ENCODE measurements around the gene RHOG.
"Not testable (repeated sequence)": the region's sequence is repeated elsewhere in the genome, so short reads cannot be mapped to it uniquely, and the experiment has no call there.

RHOG gene

DNA sequence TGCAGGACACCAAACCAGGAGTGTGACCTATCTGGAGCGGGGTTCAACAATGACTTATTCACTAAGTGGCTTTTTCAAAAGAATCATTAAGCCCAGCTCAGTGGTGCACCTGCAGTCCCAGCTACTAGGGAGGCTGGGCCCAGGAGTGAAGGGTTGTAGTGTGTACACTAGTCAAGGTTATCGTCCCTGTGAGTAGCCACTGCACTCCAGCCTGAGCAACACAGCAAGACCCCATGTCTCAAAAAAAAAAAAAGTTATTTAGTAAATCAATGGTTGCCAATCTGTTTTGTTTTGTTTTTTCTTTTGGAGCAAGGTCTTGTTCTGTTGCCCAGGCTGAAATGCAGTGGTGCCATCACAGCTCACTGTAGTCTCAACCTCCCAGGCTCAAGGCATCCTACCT, 7.9 kb downstream of the RHOG start:
- no peak for DNase-seq

DNA sequence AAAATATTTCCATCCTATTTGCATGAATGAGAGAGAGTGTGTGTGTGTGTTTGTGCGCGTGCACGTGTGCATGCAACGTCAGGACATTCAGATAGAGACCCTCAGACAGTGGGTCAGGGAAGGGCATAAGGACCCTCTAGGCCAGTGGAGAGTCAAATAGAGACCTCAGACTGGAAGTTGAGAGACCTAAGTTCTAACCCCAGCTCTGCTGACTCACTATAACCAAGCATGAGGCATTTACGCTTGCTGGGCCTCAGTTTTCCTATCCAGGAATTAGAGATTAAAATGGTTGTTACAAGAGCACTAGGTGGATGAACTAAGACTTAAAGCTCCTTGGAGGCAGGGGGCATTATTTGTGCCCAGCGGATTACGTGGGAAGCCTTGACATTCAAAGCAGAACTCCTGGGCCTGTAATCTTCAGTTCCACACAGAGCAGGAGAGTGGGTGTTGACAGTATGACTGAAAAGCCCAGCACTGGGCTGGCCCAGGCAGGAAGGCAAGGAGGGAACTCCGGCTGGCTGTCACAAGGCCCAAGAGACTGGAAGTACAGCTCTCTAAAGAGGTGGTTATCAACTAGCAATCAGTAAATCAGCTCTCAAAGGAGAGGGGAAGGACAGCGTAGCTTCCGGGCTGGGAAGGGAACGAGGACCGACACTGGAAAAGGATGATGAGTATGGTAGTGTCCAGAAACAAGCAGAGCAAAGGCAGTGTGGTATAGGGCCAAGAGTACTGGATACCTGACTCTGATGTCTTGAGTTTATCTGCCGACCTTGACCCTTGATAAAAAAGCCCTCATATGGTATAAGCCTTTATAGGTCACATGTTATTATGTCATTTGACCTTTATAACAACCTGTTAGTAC, 9.2 kb downstream of the RHOG start:
- DNase-seq = no peak

DNA sequence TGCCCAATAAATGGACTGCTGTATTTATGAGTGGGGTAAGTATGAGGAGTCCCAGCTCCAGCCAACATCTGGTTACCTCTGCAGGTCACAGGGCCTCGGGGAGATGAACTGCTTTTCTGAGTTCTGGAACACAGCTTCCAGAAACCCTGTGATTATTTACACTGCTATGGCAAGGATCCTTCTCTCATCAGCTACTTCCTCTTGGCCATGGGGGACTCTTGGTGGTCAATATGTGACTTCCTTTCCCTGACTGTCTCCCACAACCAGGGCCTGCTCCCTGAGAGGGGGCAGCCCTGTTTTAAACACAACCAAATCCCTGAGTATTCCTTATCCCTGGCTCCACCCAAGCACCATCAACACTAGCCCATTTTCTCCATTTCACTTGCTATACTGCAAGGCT, 10.0 kb downstream of the RHOG start:
- no peak for DNase-seq

DNA sequence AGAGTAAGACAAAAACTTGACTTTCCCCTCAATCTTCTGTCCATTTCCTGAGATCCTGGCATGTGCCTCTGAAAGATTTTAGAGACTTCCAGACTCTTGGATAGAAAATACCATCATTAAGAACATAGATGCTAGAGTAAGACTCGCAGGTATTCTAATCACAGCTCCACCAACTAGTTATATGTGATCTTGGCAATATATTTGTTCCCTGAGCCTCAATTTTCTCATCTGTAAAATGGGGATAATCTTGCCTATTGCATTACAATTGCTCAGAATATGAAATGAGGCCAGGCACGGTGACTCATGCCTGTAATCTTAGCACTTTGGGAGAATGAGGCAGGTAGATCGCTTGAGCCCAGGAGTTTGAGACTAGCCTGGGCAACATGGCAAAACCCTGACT, 10.7 kb downstream of the RHOG start:
- no peak for DNase-seq

DNA sequence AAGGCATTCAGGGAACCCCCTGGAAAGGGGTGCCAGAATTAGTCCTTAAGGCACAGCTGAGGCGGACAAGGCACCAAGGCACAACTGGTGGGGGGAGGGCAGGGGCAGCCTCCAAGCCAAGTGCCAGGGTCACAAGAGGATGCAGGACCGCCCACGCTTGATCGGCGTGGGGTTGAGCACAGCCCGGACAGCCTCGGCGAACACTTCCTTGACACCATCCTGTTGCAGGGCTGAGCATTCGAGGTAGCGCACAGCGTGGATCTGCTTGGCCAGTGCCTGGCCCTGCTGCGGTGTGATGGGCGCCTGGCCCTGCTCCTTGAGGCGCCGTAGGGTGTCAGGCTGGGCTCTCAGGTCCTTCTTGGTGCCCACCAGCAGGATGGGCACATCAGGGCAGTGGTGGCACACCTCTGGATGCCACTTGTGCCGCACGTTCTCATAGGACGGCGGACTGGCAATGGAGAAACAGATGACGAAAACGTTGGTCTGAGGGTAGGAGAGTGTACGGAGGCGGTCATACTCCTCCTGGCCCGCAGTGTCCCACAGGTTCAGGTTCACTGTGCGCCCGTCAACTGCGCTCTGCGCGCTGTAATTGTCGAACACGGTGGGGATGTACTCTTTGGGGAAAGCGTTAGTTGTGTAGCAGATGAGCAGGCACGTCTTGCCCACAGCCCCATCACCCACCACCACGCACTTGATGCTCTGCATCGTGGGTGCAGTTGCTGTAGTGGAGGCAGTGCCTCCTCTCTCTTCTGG, 13.1 kb downstream of the RHOG start:
- no peak for DNase-seq

DNA sequence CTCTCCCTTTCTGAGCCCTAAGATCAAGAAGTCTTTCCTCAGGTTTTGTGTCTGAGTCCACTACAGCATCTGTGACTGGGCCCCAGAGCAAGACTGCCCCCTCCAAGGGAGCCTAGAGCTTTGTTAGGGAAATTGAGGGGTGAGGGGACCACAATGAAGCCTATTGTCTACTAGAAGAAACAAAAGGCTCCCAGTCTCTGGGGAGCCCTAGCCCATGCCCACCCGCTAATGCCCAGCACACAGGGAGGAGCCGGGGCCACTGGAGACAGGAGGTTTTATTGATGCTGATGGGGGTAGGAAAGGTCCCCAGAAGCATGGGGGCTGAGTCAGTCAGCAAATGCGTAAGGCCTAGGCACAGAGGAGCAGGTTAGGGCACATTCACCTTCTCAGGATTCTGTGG, 14.0 kb downstream of the RHOG start:
- DNase-seq = no peak

DNA sequence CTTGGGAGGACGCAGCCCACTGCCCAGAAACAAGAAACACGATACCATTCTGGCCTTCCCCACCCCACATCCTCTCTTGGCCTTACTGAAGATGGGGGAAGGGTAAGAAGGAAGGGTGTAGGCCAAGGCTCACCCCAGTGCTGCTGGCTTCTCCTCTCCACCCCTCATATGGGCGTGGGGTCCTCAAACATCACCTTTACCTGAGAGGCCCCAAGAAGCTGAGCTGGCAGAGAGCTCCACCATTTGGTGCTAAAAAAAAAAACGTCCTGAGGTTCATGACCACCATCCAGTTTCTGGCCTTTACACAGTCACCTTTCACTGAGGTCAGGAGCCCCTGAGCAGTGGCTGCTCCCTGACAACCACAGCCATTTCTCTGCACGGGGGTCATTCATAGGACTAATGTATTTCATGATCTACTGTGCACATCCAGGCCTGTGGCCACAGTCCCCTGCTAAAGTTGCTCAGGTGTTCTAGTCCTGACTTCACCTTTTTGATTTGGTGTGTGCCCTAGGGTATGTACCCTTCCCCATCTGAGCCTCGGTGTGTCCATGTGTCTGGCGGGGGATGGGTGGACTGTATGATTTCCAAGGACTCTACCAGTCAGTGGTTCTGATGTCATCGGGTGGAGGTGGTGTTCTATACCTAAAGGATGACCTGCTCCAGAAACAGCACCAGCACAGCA, 15.1 kb downstream of the RHOG start:
- DNase-seq = no peak

DNA sequence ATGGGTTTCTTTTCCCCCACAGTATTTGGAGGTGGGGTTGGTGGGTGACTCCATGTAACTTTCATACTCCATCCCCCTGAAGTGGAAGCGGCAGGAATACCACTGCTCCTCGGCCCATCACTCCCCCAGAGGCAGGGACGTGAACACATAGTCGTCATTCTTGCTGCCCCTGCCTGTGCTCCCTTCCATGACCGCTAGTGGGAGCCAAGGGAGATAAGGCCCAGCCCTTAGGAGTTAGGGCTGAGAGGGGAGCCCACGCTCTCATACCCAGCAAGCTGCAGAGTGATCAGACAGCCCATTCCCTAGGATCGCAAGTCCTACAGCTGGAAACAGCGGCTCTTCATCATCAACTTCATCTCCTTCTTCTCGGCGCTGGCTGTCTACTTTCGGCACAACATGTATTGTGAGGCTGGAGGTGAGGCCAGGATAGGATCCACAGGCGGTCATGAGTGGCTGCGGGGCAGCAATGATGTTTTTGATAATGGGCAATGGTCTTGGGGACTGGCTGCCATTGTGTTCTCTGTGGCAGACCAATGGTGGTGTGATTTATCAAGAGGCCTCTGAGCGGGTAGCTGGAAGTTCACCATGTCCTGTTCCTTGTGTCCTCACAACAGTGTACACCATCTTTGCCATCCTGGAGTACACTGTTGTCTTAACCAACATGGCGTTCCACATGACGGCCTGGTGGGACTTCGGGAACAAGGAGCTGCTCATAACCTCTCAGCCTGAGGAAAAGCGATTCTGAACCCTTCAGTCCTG, 15.9 kb downstream of the RHOG start:
- peak; percentile 32 to 42 for DNase-seq

DNA sequence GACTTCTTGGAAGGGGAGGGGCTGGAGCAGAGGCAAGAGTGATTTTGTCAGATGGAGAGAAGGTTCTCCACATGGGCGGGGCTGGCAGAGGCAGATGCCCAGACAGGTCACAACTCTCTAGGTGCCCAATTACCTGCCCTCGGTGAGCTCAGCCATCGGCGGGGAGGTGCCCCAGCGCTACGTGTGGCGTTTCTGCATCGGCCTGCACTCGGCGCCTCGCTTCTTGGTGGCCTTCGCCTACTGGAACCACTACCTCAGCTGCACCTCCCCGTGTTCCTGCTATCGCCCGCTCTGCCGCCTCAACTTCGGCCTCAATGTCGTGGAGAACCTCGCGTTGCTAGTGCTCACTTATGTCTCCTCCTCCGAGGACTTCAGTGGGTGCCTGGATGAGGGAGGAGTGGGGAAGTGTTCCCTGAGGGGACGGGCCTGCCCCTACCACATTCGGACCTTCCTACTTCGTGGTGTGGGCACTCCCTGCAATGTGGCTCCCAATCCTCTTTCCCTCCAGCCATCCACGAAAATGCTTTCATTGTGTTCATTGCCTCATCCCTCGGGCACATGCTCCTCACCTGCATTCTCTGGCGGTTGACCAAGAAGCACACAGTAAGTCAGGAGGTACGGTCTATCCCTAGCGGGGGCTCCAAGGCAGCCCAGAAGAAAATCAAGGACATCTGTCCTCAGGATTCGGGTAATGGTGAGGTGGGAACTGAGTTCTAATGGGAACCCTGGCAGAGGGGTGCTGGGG, 16.8 kb downstream of the RHOG start:
- no peak for DNase-seq

DNA sequence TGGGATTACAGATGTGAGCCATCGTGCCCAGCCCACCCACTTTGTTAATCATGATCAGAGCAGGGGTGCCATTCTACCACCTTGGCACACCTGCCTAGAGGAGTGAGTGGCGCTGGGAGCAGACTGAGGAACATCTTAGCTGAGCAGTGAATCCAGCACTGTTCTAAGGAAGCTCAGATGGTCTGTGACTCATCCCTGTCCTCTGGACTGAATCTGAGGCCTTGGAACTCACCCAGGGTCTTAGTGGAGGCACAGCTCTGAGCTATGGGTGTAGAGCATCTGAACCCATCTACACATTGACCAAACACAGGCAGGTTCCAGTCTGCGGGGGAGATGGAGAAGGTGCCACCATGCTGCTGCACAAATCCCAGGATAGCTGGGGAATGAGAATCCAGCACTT, 17.5 kb downstream of the RHOG start:
- DNase-seq = no peak

DNA sequence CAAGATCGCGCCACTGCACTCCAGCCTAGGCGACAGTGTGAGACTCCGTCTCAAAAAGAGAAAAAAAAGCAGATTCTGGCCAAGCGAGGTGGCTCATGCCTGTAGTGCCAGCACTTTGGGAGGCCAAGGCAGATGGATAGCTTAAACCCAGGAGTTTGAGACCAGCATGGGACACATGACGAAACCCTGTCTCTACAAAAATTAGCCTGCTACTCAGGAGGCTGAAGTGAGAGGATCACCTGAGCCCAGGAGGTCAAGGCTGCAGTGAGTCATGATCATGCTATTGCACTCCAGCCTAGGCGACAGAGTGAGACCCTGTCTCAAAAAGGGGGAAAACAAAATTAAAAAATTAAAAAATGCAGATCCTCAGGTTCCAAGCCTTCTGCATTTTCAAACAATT, 18.4 kb downstream of the RHOG start:
- no peak for DNase-seq

DNA sequence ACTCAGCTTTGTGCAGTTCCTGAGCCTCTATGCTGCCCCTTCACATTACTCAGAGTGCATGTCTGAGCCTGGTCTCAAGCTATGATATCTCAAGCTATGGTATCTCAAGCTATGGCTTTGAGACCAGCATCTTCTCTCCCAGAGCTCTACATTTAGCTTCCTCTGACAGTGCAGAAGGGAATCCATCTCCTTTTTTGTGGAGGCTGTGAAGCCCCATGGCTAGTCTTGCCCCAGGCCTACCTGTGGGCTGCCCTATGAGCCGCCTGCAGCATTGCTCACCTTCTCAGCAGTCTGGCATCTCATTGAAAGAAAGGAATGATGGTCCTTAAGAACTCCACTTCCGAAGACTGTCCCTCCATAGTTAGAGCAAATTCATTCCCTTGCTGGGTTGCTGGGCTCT, 19.8 kb downstream of the RHOG start:
- DNase-seq = no peak

DNA sequence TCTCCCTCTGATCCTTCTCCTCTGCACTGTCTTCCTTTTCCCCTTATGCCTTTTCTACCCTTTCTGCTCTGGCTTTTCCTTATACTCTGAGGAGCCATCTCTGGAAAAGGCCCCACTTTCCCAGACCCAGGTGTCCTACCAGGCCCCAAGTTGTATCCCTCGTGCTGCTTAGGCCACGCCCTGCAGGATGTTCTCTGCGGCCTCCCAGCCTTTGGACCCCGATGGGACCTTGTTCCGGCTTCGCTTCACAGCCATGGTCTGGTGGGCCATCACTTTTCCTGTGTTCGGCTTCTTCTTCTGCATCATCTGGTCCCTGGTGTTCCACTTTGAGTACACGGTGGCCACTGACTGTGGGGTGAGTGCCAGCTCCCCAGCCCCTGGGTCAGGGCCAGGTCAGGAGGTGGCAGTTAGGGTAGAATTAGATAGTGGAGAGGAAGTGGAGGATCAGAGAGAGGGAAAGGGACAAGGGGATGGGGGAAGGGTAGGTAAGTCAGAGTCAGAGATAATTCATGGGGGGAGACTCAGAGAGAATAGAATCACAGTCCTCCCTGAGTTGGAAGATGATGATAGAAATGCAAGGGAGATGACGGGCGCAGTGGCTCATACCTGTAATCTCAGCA, 23.5 kb downstream of the RHOG start:
- DNase-seq = no peak

DNA sequence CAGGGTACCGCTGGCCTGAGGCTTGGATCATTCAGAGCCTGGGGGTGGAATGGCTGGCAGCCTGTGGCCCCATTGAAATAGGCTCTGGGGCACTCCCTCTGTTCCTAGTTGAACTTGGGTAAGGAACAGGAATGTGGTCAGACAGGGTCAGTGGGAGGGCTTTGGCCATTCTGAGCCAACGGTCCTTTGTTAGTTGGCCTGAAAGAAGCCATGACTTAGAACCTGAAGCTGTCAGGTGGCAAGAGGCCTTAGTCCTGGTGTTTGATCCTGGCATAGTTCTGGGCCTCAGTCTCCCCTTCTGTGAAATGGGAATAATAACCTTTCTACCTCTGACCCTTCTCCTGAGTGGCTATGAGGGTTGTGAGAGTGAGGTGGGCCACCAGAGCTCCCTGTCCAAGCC, 24.1 kb downstream of the RHOG start:
- no peak for DNase-seq

DNA sequence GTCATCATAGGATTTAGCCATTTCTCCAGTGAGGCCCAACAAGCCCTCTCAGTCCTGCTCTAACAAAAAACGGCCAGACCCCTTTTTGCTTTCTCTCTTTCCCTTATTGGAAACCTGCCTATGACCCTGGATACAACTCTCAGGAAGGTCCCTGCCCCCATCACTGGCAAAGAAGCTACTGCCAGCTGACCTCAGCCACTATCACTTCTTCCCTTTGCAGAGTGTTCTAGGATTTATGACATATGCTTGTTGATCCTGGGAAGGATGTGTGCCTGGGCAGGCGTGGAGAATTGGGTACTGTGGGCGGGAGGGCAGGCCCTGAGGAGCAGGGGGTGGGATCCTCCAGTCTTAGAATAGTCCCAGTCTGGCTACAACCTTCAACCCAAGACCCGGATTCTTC, 24.9 kb downstream of the RHOG start:
- DNase-seq = no peak

DNA sequence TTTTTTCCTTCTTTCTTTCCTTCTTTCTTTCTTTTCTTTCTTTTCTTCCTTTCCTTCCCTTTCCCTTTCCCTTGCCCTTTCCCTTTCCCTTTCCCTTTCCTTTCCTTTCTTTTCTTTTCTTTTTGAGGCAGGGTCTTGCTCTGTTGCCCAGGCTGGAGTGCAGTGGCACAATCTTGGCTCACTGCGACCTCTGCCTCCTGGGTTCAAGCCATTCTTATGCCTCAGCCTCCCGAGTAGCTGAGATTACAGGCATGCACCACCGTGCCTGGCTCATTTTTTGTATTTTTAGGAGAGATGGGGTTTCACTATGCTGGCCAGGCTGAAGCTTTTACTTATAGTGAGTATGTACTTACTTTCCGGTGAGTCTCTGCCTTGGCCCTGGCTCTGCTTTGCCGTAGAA, 25.9 kb downstream of the RHOG start:
- DNase-seq = not testable (repeated sequence)

DNA sequence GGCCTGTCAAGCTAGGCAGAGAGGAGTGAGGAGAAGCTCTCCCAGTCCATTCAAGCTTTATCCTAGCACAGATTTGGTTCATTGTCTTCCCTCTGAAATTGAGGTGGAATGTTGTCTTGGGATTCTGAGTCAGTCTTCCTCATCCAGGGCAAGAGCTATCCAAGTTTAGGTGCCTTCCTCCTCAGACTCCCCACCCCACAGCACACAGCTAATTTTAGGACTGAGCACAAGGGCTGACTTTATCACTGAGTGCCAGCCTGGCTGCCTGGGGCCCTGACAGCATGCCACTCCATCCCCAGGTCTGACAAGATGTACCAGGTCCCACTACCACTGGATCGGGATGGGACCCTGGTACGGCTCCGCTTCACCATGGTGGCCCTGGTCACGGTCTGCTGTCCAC, 29.8 kb downstream of the RHOG start:
- DNase-seq = no peak

DNA sequence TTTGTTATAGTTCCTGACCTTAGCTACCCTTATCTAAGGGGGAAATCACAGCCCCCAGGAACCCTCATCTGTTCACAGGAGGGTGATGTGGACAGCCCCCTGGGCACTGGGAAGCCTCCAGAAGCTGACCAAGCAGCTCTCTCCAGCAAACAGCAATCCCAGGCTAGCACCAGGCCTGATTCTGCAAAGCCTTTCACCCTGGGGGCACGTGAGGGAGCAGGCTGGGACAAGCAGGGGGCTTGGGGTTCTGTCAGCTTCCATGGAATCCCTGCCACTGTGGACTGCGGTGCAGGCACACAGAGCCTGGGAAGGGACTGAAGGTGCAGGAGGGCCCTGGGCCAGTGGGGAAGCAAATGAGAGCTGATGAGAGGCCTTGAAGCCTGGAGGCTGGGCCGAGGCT, 30.3 kb downstream of the RHOG start:
- no peak for DNase-seq

DNA sequence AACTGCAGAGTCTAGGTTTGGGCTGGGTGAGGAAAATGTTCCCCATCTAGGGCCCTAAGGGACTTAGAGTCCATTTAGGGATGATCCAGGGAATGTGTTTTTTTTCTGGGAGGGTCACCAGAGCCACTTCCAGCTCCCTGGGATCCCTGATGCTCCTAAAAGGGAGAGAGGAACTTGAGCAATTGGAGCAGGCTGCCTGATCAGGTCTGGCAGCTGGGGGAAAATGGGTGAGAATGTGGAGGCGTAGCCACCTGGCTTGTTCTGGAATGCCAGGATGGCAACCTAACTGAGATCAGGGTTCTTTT, 31.2 kb downstream of the RHOG start:
- no peak for DNase-seq

DNA sequence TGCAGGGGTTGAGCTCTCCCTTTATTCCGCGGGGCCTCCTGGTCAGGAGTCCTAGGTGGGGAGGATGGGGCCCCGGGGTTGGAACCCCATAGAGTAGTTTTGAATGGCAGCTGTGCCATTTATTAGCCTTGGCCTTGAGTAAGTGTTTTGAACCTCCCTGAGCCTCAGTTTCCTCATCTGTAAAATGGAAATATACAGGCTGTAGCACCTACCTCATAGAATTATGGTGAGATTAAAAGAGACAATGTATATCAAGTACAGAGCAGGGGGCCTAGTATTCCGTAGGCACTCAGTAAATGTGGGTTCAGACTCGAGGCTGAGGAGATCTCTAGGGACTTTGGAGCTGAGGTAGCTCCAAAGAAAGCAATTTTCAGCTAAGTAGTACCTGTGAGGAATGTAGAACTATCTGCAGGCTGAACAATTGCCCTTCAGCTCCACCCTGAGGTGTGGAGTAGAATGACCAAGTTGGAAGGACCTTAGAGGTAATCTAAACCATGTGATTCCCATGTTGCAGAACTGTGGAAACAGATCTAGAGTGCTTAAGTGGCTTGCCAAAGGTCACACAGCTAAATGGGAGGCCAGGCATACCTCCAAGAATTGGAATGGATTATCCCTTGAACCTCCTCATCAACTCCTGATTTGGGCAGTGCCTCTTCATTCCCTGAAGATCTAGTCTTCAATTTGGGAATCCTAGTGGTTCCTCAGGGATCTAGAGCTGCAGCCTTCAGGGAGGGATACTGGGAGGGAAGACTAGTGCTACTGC, 31.7 kb downstream of the RHOG start:
- DNase-seq = no peak

All from NCI-H1930 (cell line).